ENCODE data around the gene NCS1.
"Not testable (repeated sequence)": the region's sequence is repeated elsewhere in the genome, so short reads cannot be mapped to it uniquely, and the experiment has no call there.

NCS1 gene

GRCh38 chr9:130263601-130264413 lies 91.6 kb downstream of the NCS1 start:
- TF ChIP-seq POLR2A (IDR thresholded peaks at IDR 0.05; ENCODE audit: low read depth, low read length) (no peak), TAF1 (IDR thresholded peaks at IDR 0.05; ENCODE audit: borderline replicate concordance, low read depth, low read length) (no peak), POLR2AphosphoS5 (IDR thresholded peaks at IDR 0.05; ENCODE audit: low read depth, low read length) (no peak)
- FAIRE-seq: no peak
- DNase-seq (ENCODE audit: insufficient read length): no peak

GRCh38 chr9:130264414-130265350 lies 92.5 kb downstream of the NCS1 start:
- TF ChIP-seq POLR2A (IDR thresholded peaks at IDR 0.05; ENCODE audit: low read depth, low read length): no peak
- TF ChIP-seq TAF1 (IDR thresholded peaks at IDR 0.05; ENCODE audit: borderline replicate concordance, low read depth, low read length): no peak
- TF ChIP-seq POLR2AphosphoS5 (IDR thresholded peaks at IDR 0.05; ENCODE audit: low read depth, low read length): no peak
- no peak for FAIRE-seq
- no peak for DNase-seq (ENCODE audit: insufficient read length)

- TF ChIP-seq POLR2AphosphoS5 (IDR thresholded peaks at IDR 0.05; ENCODE audit: low read depth, low read length): no peak
- no peak for TF ChIP-seq POLR2A (IDR thresholded peaks at IDR 0.05; ENCODE audit: low read depth, low read length)
- no peak for TF ChIP-seq TAF1 (IDR thresholded peaks at IDR 0.05; ENCODE audit: borderline replicate concordance, low read depth, low read length)
- FAIRE-seq (no peak), DNase-seq (ENCODE audit: insufficient read length) (no peak)
These were observed 93.4 kb downstream of the NCS1 start, which contains the start of gene HMCN2 for GRCh38 chr9:130265431-130266235. Gene HMCN2, plus strand, starts transcription at chr9:130265760. Its CDS starts 119 bp downstream, at chr9:130265879.

GRCh38 chr9:130266236-130267098 lies 94.3 kb downstream of the NCS1 start:
- DNase-seq (ENCODE audit: insufficient read length): no peak
- TF ChIP-seq TAF1 (IDR thresholded peaks at IDR 0.05; ENCODE audit: borderline replicate concordance, low read depth, low read length): no peak
- no peak for TF ChIP-seq POLR2AphosphoS5 (IDR thresholded peaks at IDR 0.05; ENCODE audit: low read depth, low read length)
- no peak for TF ChIP-seq POLR2A (IDR thresholded peaks at IDR 0.05; ENCODE audit: low read depth, low read length)
- FAIRE-seq: no peak

- no peak for DNase-seq (ENCODE audit: insufficient read length)
- no peak for TF ChIP-seq POLR2AphosphoS5 (IDR thresholded peaks at IDR 0.05; ENCODE audit: low read depth, low read length)
- no peak for TF ChIP-seq POLR2A (IDR thresholded peaks at IDR 0.05; ENCODE audit: low read depth, low read length)
- no peak for TF ChIP-seq TAF1 (IDR thresholded peaks at IDR 0.05; ENCODE audit: borderline replicate concordance, low read depth, low read length)
- no peak for FAIRE-seq
These were observed 95.7 kb downstream of the NCS1 start for GRCh38 chr9:130267930-130268329.

- FAIRE-seq (no peak), DNase-seq (ENCODE audit: insufficient read length) (no peak)
- TF ChIP-seq POLR2AphosphoS5 (IDR thresholded peaks at IDR 0.05; ENCODE audit: low read depth, low read length) (no peak), TAF1 (IDR thresholded peaks at IDR 0.05; ENCODE audit: borderline replicate concordance, low read depth, low read length) (no peak), POLR2A (IDR thresholded peaks at IDR 0.05; ENCODE audit: low read depth, low read length) (no peak)
These were observed 96.5 kb downstream of the NCS1 start for GRCh38 chr9:130268521-130269211.

- no peak for DNase-seq (ENCODE audit: insufficient read length)
- FAIRE-seq: no peak
- TF ChIP-seq POLR2A (IDR thresholded peaks at IDR 0.05; ENCODE audit: low read depth, low read length): no peak
These were observed 99.3 kb downstream of the NCS1 start for GRCh38 chr9:130271473-130271872.

GRCh38 chr9:130275156-130275555 lies 103.0 kb downstream of the NCS1 start:
- FAIRE-seq: no peak
- no peak for DNase-seq (ENCODE audit: insufficient read length)
- TF ChIP-seq POLR2AphosphoS5 (IDR thresholded peaks at IDR 0.05; ENCODE audit: low read depth, low read length) (no peak), POLR2A (IDR thresholded peaks at IDR 0.05; ENCODE audit: low read depth, low read length) (no peak), TAF1 (IDR thresholded peaks at IDR 0.05; ENCODE audit: borderline replicate concordance, low read depth, low read length) (no peak)

GRCh38 chr9:130276121-130276520 lies 103.9 kb downstream of the NCS1 start:
- DNase-seq (ENCODE audit: insufficient read length) (no peak), FAIRE-seq (no peak)

GRCh38 chr9:130276955-130277354 lies 104.8 kb downstream of the NCS1 start:
- DNase-seq (ENCODE audit: insufficient read length) (no peak), FAIRE-seq (no peak)
- TF ChIP-seq POLR2A (IDR thresholded peaks at IDR 0.05; ENCODE audit: low read depth, low read length): no peak
- no peak for TF ChIP-seq TAF1 (IDR thresholded peaks at IDR 0.05; ENCODE audit: borderline replicate concordance, low read depth, low read length)
- TF ChIP-seq POLR2AphosphoS5 (IDR thresholded peaks at IDR 0.05; ENCODE audit: low read depth, low read length): no peak

More at GRCh38 chr9:130276121-130276520, 103.9 kb downstream of the NCS1 start:
- TF ChIP-seq TAF1 (IDR thresholded peaks at IDR 0.05; ENCODE audit: borderline replicate concordance, low read depth, low read length): no peak
- TF ChIP-seq POLR2AphosphoS5 (IDR thresholded peaks at IDR 0.05; ENCODE audit: low read depth, low read length): no peak
- no peak for TF ChIP-seq POLR2A (IDR thresholded peaks at IDR 0.05; ENCODE audit: low read depth, low read length)

GRCh38 chr9:130277525-130277924 lies 105.3 kb downstream of the NCS1 start:
- DNase-seq (ENCODE audit: insufficient read length); FAIRE-seq: not testable (repeated sequence)

Data from GM12892 (cell line).